Hepatocyte (in vitro differentiated cells): ENCODE results near the gene SETD3.

Experiments used
- EZH2 ChIP-seq: fragments of 200-600 bp; sonication (generic); IDR thresholded peaks from 2 replicates; pipeline ENCODE4 v1.6.1; 2016; ENCODE audit warnings: antibody characterized with exemption, mild to moderate bottlenecking, borderline replicate concordance
- TF ChIP-seq, protein P1 (sequence below): fragments of 200-600 bp; sonication (generic); IDR thresholded peaks from 2 replicates; pipeline ENCODE4 v1.5.1; 2016; ENCODE audit warnings: antibody characterized with exemption, mild to moderate bottlenecking; ENCODE audit not compliant: poor library complexity

DNA sequence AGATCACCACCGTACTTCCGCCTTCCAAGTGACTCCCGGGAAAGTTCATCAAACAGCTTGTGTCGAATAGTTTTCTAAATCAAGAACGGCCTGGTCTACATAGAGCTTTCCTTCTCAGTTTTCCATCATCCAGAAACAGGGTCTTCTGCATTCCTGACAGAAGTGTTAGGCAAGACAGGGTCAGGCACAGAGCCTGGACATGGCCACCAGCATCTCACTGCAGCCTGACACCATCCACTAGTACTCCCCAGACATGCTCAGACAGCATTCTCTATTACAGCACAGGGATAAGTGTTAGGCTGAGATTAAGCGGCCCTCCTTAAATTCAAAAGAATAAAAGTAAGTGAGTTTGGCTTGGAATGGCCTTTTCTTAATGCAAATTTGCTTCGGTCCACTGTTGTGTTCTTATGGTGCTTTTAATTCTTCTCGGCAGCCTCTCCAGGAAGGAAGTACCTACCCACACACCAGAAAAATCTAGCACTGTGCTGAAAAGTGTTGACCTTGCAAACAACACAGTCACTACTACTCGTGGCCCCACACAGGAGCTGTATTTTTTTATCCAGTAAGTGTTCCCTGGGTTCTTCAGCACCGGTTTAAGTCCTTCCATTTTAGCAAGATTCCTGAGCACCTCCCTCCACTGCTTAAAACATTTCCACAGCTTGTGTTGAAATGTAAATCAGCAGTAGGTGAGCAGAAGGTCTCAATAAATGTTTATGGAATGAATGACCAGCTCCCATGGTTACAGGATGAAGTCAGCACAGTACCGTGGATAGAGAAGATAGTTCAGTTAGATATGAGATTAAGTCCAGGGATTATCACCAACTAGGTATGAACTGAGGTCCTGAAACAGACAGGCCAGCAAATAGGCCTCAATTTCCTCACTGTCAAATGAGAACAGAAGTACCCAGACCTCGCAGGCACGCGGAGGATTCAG is 44.1 kb downstream of the SETD3 start:
- TF ChIP-seq, protein P1, sequence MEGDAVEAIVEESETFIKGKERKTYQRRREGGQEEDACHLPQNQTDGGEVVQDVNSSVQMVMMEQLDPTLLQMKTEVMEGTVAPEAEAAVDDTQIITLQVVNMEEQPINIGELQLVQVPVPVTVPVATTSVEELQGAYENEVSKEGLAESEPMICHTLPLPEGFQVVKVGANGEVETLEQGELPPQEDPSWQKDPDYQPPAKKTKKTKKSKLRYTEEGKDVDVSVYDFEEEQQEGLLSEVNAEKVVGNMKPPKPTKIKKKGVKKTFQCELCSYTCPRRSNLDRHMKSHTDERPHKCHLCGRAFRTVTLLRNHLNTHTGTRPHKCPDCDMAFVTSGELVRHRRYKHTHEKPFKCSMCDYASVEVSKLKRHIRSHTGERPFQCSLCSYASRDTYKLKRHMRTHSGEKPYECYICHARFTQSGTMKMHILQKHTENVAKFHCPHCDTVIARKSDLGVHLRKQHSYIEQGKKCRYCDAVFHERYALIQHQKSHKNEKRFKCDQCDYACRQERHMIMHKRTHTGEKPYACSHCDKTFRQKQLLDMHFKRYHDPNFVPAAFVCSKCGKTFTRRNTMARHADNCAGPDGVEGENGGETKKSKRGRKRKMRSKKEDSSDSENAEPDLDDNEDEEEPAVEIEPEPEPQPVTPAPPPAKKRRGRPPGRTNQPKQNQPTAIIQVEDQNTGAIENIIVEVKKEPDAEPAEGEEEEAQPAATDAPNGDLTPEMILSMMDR, result no peak
- no peak for TF ChIP-seq EZH2
